Testis (tissue), 3 donors: ENCODE data around the gene KIAA0232. TPM values are rescaled to one million over a fixed set of nuclear protein-coding genes. Genes with fewer than 3 reads are reported as not detected.

ENCODE experiments used
- DNase-seq: peaks from one replicate; pipeline ENCODE4 v3.0.0-alpha.2; 2019
- H3K27ac ChIP-seq, 2 donors: fragments of 200-600 bp; sonication (generic); one replicate each; pipeline ENCODE4 v1.5.1; 2019
- H3K27me3 ChIP-seq: fragments of 200-600 bp; sonication (generic); one replicate; pipeline ENCODE4 v1.5.1; 2019
- H3K36me3 ChIP-seq: fragments of 200-600 bp; sonication (generic); one replicate; pipeline ENCODE4 v1.5.1; 2017; ENCODE audit warnings: low read depth; ENCODE audit errors: missing control alignments
- H3K4me1 ChIP-seq: fragments of 200-600 bp; sonication (generic); one replicate; pipeline ENCODE4 v1.5.1; 2019
- H3K4me3 ChIP-seq, 2 donors: fragments of 200-600 bp; sonication (generic); one replicate each; pipeline ENCODE4 v1.5.1; 2017 to 2019
- H3K9me3 ChIP-seq: fragments of 200-600 bp; sonication (generic); one replicate; pipeline ENCODE4 v1.5.1; 2017
- POLR2A ChIP-seq: fragments of 450-650 bp; IDR thresholded peaks from one replicate; pipeline ENCODE4 v1.6.1; 2017; ENCODE audit warnings: antibody characterized with exemption, mild to moderate bottlenecking, moderate library complexity
- WGBS, 2 donors: methylation state at CpG; one replicate each; pipeline ENCODE4 v1.1.5; 2018; 5-methylcytosine and 5-hydroxymethylcytosine counted together
- intact Hi-C: fragments of 100-400 bp; cut with DNase I; formaldehyde crosslinking; loops from one replicate; pipeline ENCODE4 v1.15.1; 2023; ENCODE audit warnings: low total_unique reads
- polyA plus RNA-seq: library from polyadenylated mRNA; stranded (reverse); fragments of 350-450 nt; fragmentation: Illumina TruSeq; extraction: RNeasy Lipid Tissue Mini Kit (QIAGEN cat#74804); gene quantifications from one replicate; pipeline ENCODE4 v1.2.3, GENCODE V29; 2014; ENCODE audit warnings: low read depth, low replicate concordance; ENCODE audit not compliant: insufficient read depth
- total RNA-seq, 2 donors: library from RNA; depleted of rRNA; stranded (reverse); fragments of >200 nt; gene quantifications; one replicate each; pipeline ENCODE4 v1.2.3, GENCODE V29; 2016
- TF ChIP-seq, protein P1 (sequence below), 3 experiments: fragments of 450-650 bp in 2 of 3; fragments of 200-600 bp in 1 of 3; sonication (generic) in 1 of 3; IDR thresholded peaks; one replicate each; pipeline ENCODE4 v1.5.1; 2016 to 2019; ENCODE audit warnings: antibody characterized with exemption in 3 of 3, mild to moderate bottlenecking in 2 of 3, moderate library complexity in 1 of 3

Gene KIAA0232
- total and polyA plus RNA-seq, 3 donors from 2014 or later: 22.7 to 48.0 (median 47.9) TPM

DNA sequence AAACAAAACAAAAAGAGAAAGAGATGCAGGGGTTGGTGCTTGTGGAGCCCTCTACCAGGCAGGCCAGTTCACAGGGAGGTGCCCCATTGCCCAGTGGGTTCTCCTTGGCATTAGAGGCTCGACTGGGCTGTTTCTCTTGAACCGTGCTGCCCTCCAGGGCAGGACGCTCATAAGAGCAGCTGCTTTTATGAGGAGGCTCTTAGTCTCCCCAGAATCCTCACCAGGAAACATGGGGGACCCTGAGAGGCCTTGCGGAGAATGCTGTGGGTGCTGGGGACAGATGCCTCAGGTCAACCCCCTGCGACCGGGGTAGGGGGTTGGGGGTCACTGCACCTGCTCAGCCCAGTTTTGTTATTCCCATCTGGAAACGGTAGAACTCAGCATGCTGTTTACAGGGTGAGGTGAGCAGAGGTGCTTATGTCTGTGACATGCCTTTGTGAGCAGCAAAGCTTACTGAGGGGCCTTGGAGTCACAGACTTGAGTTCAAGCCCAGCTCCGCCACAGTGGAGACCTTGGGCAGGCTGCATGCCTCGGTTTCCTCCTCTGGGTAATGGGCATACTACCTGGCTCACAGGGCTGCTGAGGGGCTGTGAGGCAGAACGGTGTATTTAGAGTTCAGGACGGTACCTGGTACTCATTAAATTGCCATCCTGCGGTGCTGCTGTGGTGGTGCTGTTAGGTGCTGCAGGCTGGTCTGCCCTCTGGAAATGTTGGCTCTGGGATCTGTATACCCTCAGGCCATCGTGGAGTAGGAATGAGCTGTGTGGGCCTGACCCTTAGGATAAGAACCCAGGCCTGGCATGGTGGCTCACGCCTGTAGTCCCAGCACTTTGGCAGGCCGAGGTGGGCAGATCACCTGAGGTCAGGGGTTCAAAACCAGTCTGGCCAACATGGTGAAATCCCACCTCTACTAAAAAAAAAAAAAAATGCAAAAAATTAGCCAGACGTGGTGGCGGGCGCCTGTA lies 132.8 kb downstream of the KIAA0232 start:
- H3K27me3 ChIP-seq: no peaks in the 10 kb centered on the region
- no peak overlapping the region for H3K27ac ChIP-seq
- no peak for TF ChIP-seq POLR2A
- TF ChIP-seq, protein P1, sequence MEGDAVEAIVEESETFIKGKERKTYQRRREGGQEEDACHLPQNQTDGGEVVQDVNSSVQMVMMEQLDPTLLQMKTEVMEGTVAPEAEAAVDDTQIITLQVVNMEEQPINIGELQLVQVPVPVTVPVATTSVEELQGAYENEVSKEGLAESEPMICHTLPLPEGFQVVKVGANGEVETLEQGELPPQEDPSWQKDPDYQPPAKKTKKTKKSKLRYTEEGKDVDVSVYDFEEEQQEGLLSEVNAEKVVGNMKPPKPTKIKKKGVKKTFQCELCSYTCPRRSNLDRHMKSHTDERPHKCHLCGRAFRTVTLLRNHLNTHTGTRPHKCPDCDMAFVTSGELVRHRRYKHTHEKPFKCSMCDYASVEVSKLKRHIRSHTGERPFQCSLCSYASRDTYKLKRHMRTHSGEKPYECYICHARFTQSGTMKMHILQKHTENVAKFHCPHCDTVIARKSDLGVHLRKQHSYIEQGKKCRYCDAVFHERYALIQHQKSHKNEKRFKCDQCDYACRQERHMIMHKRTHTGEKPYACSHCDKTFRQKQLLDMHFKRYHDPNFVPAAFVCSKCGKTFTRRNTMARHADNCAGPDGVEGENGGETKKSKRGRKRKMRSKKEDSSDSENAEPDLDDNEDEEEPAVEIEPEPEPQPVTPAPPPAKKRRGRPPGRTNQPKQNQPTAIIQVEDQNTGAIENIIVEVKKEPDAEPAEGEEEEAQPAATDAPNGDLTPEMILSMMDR (IDR thresholded peaks at IDR 0.05): no peak
- DNase-seq: no peak
- no peaks in the 10 kb centered on the region for H3K9me3 ChIP-seq
- no peaks in the 10 kb centered on the region for H3K36me3 ChIP-seq
- no peak overlapping the region for H3K4me3 ChIP-seq
- 90 to 93% methylated on average over 17 to 18 of the region's 18 CpGs for WGBS, 2 donors
- H3K4me1 ChIP-seq: peaks cover 28% of the 10 kb centered on the region
- intact Hi-C loops: no loop called here

DNA sequence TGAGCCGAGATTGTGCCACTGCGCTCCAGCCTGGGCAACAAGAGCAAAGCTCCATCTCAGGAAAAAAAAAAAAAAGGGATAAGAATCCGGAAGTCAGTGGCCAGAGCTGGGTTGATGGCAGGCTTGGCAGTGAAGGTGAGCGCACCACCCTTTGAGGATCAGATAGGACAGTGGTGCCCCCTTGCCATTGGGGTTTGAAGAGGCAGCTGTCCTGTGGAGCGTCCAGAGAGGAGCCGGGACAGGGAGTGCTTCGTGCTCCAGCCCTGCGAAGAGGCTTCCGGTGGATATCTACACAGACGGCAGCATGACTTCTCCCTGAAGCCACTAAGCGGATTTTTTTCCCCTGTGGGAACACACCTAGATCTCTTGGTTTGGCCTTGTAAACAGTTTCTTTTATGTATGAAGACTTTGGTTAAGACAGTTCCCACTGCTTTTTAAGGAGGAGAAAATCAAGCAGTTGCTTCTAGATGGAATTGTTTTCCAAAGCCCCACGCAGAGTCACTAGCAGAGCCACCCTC lies 133.6 kb downstream of the KIAA0232 start:
- 87% methylated on average over 12 of the region's 12 CpGs for WGBS, 2 donors
- peaks cover 22% of the 10 kb centered on the region for H3K4me1 ChIP-seq

DNA sequence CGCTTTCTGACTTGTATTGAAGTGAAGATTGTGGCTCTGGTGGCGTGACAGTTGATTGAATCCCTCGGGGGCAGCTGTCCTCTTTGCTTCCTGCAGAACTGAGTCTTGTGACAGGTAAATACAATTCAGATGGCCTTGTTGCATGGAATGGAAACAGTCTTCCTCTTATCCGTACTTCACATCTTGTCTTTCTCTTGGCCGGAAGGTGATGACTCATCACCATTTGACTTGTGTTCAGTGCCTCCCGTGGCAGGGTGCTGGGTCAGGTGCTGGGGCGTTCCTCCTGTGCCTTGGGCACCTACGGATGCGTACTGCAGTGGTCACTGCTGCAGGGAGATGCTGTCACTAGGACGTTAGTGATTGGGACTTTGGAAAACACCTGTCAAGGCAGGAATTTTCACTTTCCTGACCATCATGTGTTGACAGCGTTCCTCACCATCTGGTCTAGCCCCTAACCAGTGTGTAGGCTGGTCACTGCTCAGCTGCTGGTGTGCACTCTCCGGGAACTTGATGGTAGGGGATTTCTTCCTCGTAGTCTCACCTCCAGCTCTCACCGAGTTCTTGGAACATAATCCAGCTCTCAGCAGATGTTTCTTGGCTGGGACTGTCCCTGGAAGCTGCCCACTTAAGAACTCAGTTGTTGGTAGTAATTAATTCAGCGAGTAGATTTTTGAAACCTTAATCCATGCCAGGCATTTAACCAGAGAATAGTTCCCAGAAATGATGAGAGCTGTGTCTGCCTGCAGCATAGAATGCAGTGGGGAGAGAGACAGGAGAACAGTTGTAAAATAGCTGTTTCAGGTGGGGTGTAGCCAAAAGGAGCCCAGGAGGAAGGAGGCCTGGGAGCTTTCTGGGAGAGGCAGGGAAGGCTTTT lies 134.3 kb downstream of the KIAA0232 start:
- no peaks in the 10 kb centered on the region for H3K27me3 ChIP-seq
- peaks cover 22% of the 10 kb centered on the region for H3K4me1 ChIP-seq
- H3K36me3 ChIP-seq: no peaks in the 10 kb centered on the region
- DNase-seq: peak; percentile 39
- intact Hi-C loops: no loop called here
- no peak overlapping the region for H3K4me3 ChIP-seq
- TF ChIP-seq POLR2A: no peak
- TF ChIP-seq, protein P1 (IDR thresholded peaks at IDR 0.05): no peak
- peak overlapping the region in 1 of 2 donors; percentile 36 for H3K27ac ChIP-seq
- 66 to 78% methylated on average over 15 of the region's 15 CpGs for WGBS, 2 donors
- H3K9me3 ChIP-seq: no peaks in the 10 kb centered on the region

More for the DNA sequence above, 133.6 kb downstream of the KIAA0232 start:
- H3K36me3 ChIP-seq: no peaks in the 10 kb centered on the region
- no peak overlapping the region for H3K27ac ChIP-seq
- H3K9me3 ChIP-seq: no peaks in the 10 kb centered on the region
- H3K4me3 ChIP-seq: no peak overlapping the region
- H3K27me3 ChIP-seq: no peaks in the 10 kb centered on the region
- TF ChIP-seq POLR2A: no peak
- TF ChIP-seq, protein P1 (IDR thresholded peaks at IDR 0.05): no peak
- intact Hi-C loops: no loop called here
- DNase-seq: no peak

DNA sequence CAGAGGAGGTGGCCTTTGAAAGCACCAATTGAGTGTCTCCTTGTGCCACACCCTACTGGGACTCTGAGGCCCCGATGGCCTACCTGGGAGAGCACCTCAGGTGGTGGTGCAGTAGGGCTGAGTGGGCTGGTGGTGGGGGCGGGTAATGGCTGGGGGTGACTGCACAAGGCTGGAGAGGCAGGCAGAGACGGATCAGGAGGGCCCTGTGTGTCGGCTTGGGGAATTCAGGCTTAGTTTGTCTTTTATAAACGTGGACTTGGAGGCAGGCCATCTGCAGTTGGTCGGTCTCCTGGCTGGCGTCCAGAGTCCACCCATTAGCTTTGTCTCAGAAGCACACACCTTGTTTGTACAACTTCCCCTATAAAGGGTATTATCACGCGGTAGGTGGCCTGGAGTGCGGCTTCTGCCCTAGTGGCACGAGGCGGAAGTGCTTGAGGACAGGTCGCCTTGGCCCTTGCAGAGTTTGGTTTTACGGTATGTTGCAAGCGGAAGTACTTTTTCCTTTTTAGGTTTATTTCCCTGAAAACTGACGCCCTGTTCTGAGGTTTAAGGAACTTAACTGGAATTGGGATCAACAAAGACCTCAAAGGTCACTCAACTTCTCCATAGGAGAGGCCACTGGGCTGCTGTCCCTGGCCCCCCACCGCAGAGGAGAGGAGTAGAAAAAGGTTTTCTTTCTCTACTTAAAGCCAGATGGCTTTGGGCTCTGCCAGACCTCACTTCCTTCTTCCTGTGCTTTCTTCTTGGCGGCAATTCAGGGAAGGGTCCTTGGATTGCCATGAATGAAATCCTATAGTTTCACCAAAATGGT lies 135.1 kb downstream of the KIAA0232 start:
- no peaks in the 10 kb centered on the region for H3K27me3 ChIP-seq
- no peak overlapping the region for H3K4me3 ChIP-seq
- H3K9me3 ChIP-seq: no peaks in the 10 kb centered on the region
- H3K4me1 ChIP-seq: peaks cover 22% of the 10 kb centered on the region
- WGBS, 2 donors: 40 to 51% methylated on average over 18 of the region's 18 CpGs
- H3K36me3 ChIP-seq: no peaks in the 10 kb centered on the region
- H3K27ac ChIP-seq: peak overlapping the region in 1 of 2 donors; percentile 36
- TF ChIP-seq POLR2A: no peak
- TF ChIP-seq, protein P1 (IDR thresholded peaks at IDR 0.05): peak; percentile 32 to 57 (median 47)
- intact Hi-C loops: no loop called here
- DNase-seq: peak; percentile 60
